ENCODE results near the gene ADGRF3. TPM values are rescaled to one million over a fixed set of nuclear protein-coding genes. Genes with fewer than 3 reads are reported as not detected.

Gene ADGRF3
- total and polyA plus RNA-seq, 10 of the 15 experiments (the other 5 are each of a cell fraction or from before 2014, with no cell fraction given), result 0.03 to 3.1 (median 0.84) TPM

DNA sequence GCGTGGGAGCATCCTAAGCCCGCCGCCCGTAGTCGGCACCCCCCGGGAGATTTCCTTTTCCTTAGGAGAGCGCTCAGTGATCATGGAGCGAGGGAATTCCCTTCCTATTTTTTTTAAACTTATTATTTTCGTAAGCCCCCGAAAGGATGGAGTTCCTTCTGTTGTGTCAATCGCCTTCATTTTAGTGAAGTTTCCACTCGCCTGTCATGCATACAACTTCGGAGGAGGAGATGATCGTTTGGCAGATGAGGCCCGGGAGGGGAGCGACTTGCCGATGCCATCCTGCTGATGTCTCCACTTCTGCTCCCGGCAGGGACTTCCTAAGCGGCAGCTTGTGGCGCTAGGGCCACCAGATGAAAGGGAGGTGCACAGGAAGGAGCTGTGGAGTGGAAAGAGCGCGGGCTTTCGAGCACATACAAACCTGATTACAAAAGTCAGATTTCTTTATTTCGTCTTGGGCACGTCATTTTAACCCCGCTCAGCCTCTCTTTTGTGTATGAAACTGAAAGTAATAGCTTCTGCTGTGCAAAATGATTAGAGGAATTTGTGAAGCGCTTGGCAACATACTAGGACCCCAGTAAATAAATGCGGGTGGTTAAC, at the start of gene ADGRF3 (continued):
- TF ChIP-seq REST (IDR thresholded peaks at IDR 0.05; ENCODE audit: low read depth, low read length), result no peak
- no peak for TF ChIP-seq SMC3 (IDR thresholded peaks at IDR 0.05; ENCODE audit: borderline replicate concordance, low read length)
- TF ChIP-seq SPI1 (IDR thresholded peaks at IDR 0.05; ENCODE audit: borderline replicate concordance, insufficient read depth, low read depth, low read length), result no peak
- no peak for TF ChIP-seq BMI1 (IDR thresholded peaks at IDR 0.05; ENCODE audit: borderline replicate concordance)
- no peak for TF ChIP-seq NFYB (IDR thresholded peaks at IDR 0.05; ENCODE audit: insufficient read depth, low read depth, low read length)
- 0 out of 2 replicates have a peak, but pooled peaks have one; percentile 31 for TF ChIP-seq ASH2L (IDR thresholded peaks at IDR 0.05; ENCODE audit: borderline replicate concordance, low read depth)
- TF ChIP-seq STAT1 (conservative IDR thresholded peaks at IDR 0.05), result no peak
- TF ChIP-seq GATAD2B (conservative IDR thresholded peaks at IDR 0.05; ENCODE audit: low read depth), result no peak
- no peak for TF ChIP-seq ZNF274 (IDR thresholded peaks at IDR 0.05; ENCODE audit: insufficient read depth, insufficient read length)
- TF ChIP-seq POLR2A (IDR thresholded peaks at IDR 0.05; ENCODE audit: low read depth, low read length), result no peak
- no peak for TF ChIP-seq WRNIP1 (IDR thresholded peaks at IDR 0.05; ENCODE audit: borderline replicate concordance, low read depth, low read length)
- no peak for TF ChIP-seq TCF3 (IDR thresholded peaks at IDR 0.05; ENCODE audit: borderline replicate concordance, insufficient read depth, low read depth, low read length)
- no peak for TF ChIP-seq DPF2 (IDR thresholded peaks at IDR 0.05)
- no peak for TF ChIP-seq JUNB (IDR thresholded peaks at IDR 0.05)
- no peak for TF ChIP-seq EGR1 (IDR thresholded peaks at IDR 0.05; ENCODE audit: borderline replicate concordance in 1 of 2, low read depth in 2 of 2, low read length in 2 of 2)
- no peak for TF ChIP-seq HDGF (IDR thresholded peaks at IDR 0.05)
- TF ChIP-seq ZBED1 (IDR thresholded peaks at IDR 0.05; ENCODE audit: borderline replicate concordance), result no peak
- no peak for TF ChIP-seq CTCF (IDR thresholded peaks at IDR 0.05 in 2 of 3, conservative IDR thresholded peaks at IDR 0.05 in 1 of 3; ENCODE audit: control insufficient read depth in 2 of 3, extremely low read depth in 1 of 3, insufficient read depth in 1 of 3, low read depth in 3 of 3, low read length in 3 of 3)
- TF ChIP-seq CREM (IDR thresholded peaks at IDR 0.05; ENCODE audit: low read depth), result peak; percentile 76
- TF ChIP-seq, protein P1, sequence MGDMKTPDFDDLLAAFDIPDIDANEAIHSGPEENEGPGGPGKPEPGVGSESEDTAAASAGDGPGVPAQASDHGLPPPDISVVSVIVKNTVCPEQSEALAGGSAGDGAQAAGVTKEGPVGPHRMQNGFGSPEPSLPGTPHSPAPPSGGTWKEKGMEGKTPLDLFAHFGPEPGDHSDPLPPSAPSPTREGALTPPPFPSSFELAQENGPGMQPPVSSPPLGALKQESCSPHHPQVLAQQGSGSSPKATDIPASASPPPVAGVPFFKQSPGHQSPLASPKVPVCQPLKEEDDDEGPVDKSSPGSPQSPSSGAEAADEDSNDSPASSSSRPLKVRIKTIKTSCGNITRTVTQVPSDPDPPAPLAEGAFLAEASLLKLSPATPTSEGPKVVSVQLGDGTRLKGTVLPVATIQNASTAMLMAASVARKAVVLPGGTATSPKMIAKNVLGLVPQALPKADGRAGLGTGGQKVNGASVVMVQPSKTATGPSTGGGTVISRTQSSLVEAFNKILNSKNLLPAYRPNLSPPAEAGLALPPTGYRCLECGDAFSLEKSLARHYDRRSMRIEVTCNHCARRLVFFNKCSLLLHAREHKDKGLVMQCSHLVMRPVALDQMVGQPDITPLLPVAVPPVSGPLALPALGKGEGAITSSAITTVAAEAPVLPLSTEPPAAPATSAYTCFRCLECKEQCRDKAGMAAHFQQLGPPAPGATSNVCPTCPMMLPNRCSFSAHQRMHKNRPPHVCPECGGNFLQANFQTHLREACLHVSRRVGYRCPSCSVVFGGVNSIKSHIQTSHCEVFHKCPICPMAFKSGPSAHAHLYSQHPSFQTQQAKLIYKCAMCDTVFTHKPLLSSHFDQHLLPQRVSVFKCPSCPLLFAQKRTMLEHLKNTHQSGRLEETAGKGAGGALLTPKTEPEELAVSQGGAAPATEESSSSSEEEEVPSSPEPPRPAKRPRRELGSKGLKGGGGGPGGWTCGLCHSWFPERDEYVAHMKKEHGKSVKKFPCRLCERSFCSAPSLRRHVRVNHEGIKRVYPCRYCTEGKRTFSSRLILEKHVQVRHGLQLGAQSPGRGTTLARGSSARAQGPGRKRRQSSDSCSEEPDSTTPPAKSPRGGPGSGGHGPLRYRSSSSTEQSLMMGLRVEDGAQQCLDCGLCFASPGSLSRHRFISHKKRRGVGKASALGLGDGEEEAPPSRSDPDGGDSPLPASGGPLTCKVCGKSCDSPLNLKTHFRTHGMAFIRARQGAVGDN (IDR thresholded peaks at IDR 0.05), result no peak
- no peak for TF ChIP-seq BACH1 (IDR thresholded peaks at IDR 0.05; ENCODE audit: borderline replicate concordance)

Measured in GM12878 (cell line).